Vagina (tissue), 2 donors: ENCODE measurements around the gene APOL4. TPM values are rescaled to one million over a fixed set of nuclear protein-coding genes. Genes with fewer than 3 reads are reported as not detected.
"Not testable (repeated sequence)": the region's sequence is repeated elsewhere in the genome, so short reads cannot be mapped to it uniquely, and the experiment has no call there.

Experiments used
- DNase-seq, 2 donors: peaks; one replicate each; pipeline ENCODE4 v3.0.0-alpha.2; 2017; ENCODE audit errors: extremely low spot score in 2 of 2
- H3K27ac ChIP-seq: fragments of 200-600 bp; sonication (generic); one replicate; pipeline ENCODE4 v1.5.1; 2019
- H3K27me3 ChIP-seq: fragments of 200-600 bp; sonication (generic); one replicate; pipeline ENCODE4 v1.5.1; 2019
- H3K36me3 ChIP-seq, 2 donors: fragments of 200-600 bp; sonication (generic); one replicate each; pipeline ENCODE4 v1.5.1; 2017 to 2019
- H3K4me1 ChIP-seq: fragments of 200-600 bp; sonication (generic); one replicate; pipeline ENCODE4 v1.5.1; 2019
- H3K4me3 ChIP-seq, 2 donors: fragments of 200-600 bp; sonication (generic); 1 replicate in 1 of 2; 2 replicates in 1 of 2; pipeline ENCODE4 v1.5.1; 2016 to 2019
- H3K9me3 ChIP-seq: fragments of 200-600 bp; sonication (generic); one replicate; pipeline ENCODE4 v1.5.1; 2019
- CTCF ChIP-seq, 3 experiments: fragments of 450-650 bp in 2 of 3; fragments of 200-600 bp in 1 of 3; sonication (generic) in 1 of 3; IDR thresholded peaks; one replicate each; pipeline ENCODE4 v1.5.1; 2017 to 2019; ENCODE audit warnings: antibody characterized with exemption in 3 of 3, mild to moderate bottlenecking in 2 of 3, moderate library complexity in 2 of 3
- POLR2A ChIP-seq, 2 donors: fragments of 450-650 bp; IDR thresholded peaks; one replicate each; pipeline ENCODE4 v1.6.1; 2017; ENCODE audit warnings: antibody characterized with exemption in 2 of 2, mild to moderate bottlenecking in 2 of 2, moderate library complexity in 2 of 2
- POLR2AphosphoS5 ChIP-seq, 2 donors: sonication (generic); formaldehyde crosslinking; IDR thresholded peaks; one replicate each; pipeline ENCODE4 v1.9.0; 2017; ENCODE audit warnings: antibody characterized with exemption in 2 of 2, mild to moderate bottlenecking in 2 of 2, low read depth in 1 of 2; ENCODE audit not compliant: insufficient read depth in 1 of 2
- intact Hi-C: fragments of 100-400 bp; cut with DNase I; formaldehyde crosslinking; loops from one replicate; pipeline ENCODE4 v1.15.1; 2023
- total RNA-seq: library from RNA; depleted of rRNA; stranded (reverse); fragments of >200 nt; gene quantifications from one replicate; pipeline ENCODE4 v1.2.3, GENCODE V29; 2016

Gene APOL4
- total RNA-seq, 1 donor from 2014 or later, result 4.2 TPM

GRCh38 chr22:36211237-36211861 is 9.7 kb upstream of the APOL4 start:
- Histone ChIP-seq H3K4me3 (no peak overlapping the region), H3K4me1 (no peaks in the 10 kb centered on the region), H3K27ac (no peak overlapping the region), H3K27me3 (no peaks in the 10 kb centered on the region), H3K36me3 (no peaks in the 10 kb centered on the region), H3K9me3 (no peaks in the 10 kb centered on the region)
- TF ChIP-seq POLR2A (IDR thresholded peaks at IDR 0.05), result no peak
- no peak for TF ChIP-seq CTCF (IDR thresholded peaks at IDR 0.05)
- TF ChIP-seq POLR2AphosphoS5 (IDR thresholded peaks at IDR 0.05; ENCODE audit: insufficient read depth in 1 of 2, low read depth in 1 of 2), result no peak
- no peak for DNase-seq
- intact Hi-C loops, result no loop called here

- no peak for DNase-seq
- H3K27ac ChIP-seq, result no peak overlapping the region
- intact Hi-C loops, result no loop called here
- no peaks in the 10 kb centered on the region for H3K9me3 ChIP-seq
- no peak for TF ChIP-seq POLR2AphosphoS5 (IDR thresholded peaks at IDR 0.05; ENCODE audit: insufficient read depth in 1 of 2, low read depth in 1 of 2)
- no peak for TF ChIP-seq CTCF (IDR thresholded peaks at IDR 0.05)
- no peaks in the 10 kb centered on the region for H3K36me3 ChIP-seq
- H3K27me3 ChIP-seq, result no peaks in the 10 kb centered on the region
- no peaks in the 10 kb centered on the region for H3K4me1 ChIP-seq
- no peak overlapping the region for H3K4me3 ChIP-seq
Observed at GRCh38 chr22:36210224-36210623, 8.6 kb upstream of the APOL4 start.

GRCh38 chr22:36209488-36209908 is 7.9 kb upstream of the APOL4 start:
- H3K27ac ChIP-seq, H3K4me1 ChIP-seq, H3K36me3 ChIP-seq, H3K27me3 ChIP-seq, intact Hi-C loops, H3K4me3 ChIP-seq, DNase-seq, H3K9me3 ChIP-seq: not testable (repeated sequence)

GRCh38 chr22:36208914-36209313 is 7.3 kb upstream of the APOL4 start:
- intact Hi-C loops, result no loop called here
- Histone ChIP-seq H3K27ac (no peak overlapping the region), H3K9me3 (no peaks in the 10 kb centered on the region), H3K4me1 (no peaks in the 10 kb centered on the region), H3K36me3 (no peaks in the 10 kb centered on the region), H3K4me3 (no peak overlapping the region), H3K27me3 (no peaks in the 10 kb centered on the region)
- no peak for TF ChIP-seq POLR2AphosphoS5 (IDR thresholded peaks at IDR 0.05; ENCODE audit: insufficient read depth in 1 of 2, low read depth in 1 of 2)
- no peak for TF ChIP-seq POLR2A (IDR thresholded peaks at IDR 0.05)
- TF ChIP-seq CTCF (IDR thresholded peaks at IDR 0.05), result no peak
- no peak for DNase-seq

- no peak for DNase-seq
- no peaks in the 10 kb centered on the region for H3K9me3 ChIP-seq
- H3K36me3 ChIP-seq, result no peaks in the 10 kb centered on the region
- TF ChIP-seq POLR2AphosphoS5 (IDR thresholded peaks at IDR 0.05; ENCODE audit: insufficient read depth in 1 of 2, low read depth in 1 of 2) (no peak), CTCF (IDR thresholded peaks at IDR 0.05) (no peak), POLR2A (IDR thresholded peaks at IDR 0.05) (no peak)
- no peaks in the 10 kb centered on the region for H3K4me1 ChIP-seq
- intact Hi-C loops, result no loop called here
- H3K27me3 ChIP-seq, result no peaks in the 10 kb centered on the region
- no peak overlapping the region for H3K4me3 ChIP-seq
- no peak overlapping the region for H3K27ac ChIP-seq
Observed at GRCh38 chr22:36208162-36208765, 6.7 kb upstream of the APOL4 start.
